ENCODE data around the gene CA5A. TPM values are rescaled to one million over a fixed set of nuclear protein-coding genes. Genes with fewer than 3 reads are reported as not detected.
"Not testable (repeated sequence)": the region's sequence is repeated elsewhere in the genome, so short reads cannot be mapped to it uniquely, and the experiment has no call there.

CA5A gene
- total and polyA plus RNA-seq, 2 of the 13 experiments (the other 11 are each of a cell fraction or from before 2014, with no cell fraction given): 66.8 to 106 TPM

GRCh38 chr16:87934752-87935425, 1.4 kb downstream of the CA5A start (continued):
- TF ChIP-seq ZNF788 (CRISPR knock-in tag; IDR thresholded peaks at IDR 0.05; ENCODE audit: borderline replicate concordance): 0 out of 2 replicates have a peak, but pooled peaks have one; percentile 40
- peak; percentile 74; the same call in 1 of the 2 replicates for TF ChIP-seq ZNF709 (CRISPR knock-in tag; IDR thresholded peaks at IDR 0.05)
- peak; percentile 38; the same call in 1 of the 2 replicates for TF ChIP-seq ZNF761 (CRISPR knock-in tag; conservative IDR thresholded peaks at IDR 0.05)
- peak; percentile 36; the same call in 1 of the 2 replicates for TF ChIP-seq TBX2 (CRISPR knock-in tag; IDR thresholded peaks at IDR 0.05; ENCODE audit: borderline replicate concordance)
- TF ChIP-seq SOX6 (IDR thresholded peaks at IDR 0.05): not testable (repeated sequence)
- TF ChIP-seq SOX6 (CRISPR knock-in tag; IDR thresholded peaks at IDR 0.05): 0 out of 2 replicates have a peak, but pooled peaks have one; percentile 7
- peak; percentile 30; the same call in 1 of the 2 replicates for TF ChIP-seq UBTF (CRISPR knock-in tag; IDR thresholded peaks at IDR 0.05)
- 0 out of 2 replicates have a peak, but pooled peaks have one; percentile 23 for TF ChIP-seq DPF2 (CRISPR knock-in tag; IDR thresholded peaks at IDR 0.05; ENCODE audit: borderline replicate concordance, low read depth)
- peak; percentile 52; the same call in 1 of the 2 replicates for TF ChIP-seq SIN3A (IDR thresholded peaks at IDR 0.05; ENCODE audit: borderline replicate concordance, low read depth, low read length)
- TF ChIP-seq, protein P1, sequence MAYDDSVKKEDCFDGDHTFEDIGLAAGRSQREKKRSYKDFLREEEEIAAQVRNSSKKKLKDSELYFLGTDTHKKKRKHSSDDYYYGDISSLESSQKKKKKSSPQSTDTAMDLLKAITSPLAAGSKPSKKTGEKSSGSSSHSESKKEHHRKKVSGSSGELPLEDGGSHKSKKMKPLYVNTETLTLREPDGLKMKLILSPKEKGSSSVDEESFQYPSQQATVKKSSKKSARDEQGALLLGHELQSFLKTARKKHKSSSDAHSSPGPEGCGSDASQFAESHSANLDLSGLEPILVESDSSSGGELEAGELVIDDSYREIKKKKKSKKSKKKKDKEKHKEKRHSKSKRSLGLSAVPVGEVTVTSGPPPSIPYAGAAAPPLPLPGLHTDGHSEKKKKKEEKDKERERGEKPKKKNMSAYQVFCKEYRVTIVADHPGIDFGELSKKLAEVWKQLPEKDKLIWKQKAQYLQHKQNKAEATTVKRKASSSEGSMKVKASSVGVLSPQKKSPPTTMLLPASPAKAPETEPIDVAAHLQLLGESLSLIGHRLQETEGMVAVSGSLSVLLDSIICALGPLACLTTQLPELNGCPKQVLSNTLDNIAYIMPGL (CRISPR knock-in tag; IDR thresholded peaks at IDR 0.05; ENCODE audit: borderline replicate concordance in 1 of 2, low read depth in 1 of 2): 0 out of 4 replicates have a peak, but pooled peaks of 1 of the 2 experiments have one; percentile 30
- peak; percentile 22; the same call in 1 of the 2 replicates for TF ChIP-seq THRA (CRISPR knock-in tag; IDR thresholded peaks at IDR 0.05; ENCODE audit: borderline replicate concordance)
- peak; percentile 32; the same call in 1 of the 2 replicates for TF ChIP-seq ZNF609 (CRISPR knock-in tag; IDR thresholded peaks at IDR 0.05; ENCODE audit: borderline replicate concordance)
- TF ChIP-seq, protein P2, sequence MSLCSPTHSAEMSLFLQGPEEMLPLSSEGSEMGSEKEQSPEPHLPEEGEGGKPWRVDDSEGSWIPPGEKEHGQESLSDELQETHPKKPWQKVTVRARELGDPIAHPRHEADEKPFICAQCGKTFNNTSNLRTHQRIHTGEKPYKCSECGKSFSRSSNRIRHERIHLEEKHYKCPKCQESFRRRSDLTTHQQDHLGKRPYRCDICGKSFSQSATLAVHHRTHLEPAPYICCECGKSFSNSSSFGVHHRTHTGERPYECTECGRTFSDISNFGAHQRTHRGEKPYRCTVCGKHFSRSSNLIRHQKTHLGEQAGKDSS (CRISPR knock-in tag; IDR thresholded peaks at IDR 0.05; ENCODE audit: borderline replicate concordance, low read depth): 0 out of 2 replicates have a peak, but pooled peaks have one; percentile 29
- TF ChIP-seq ZNF510 (CRISPR knock-in tag; IDR thresholded peaks at IDR 0.05; ENCODE audit: low read depth): 0 out of 2 replicates have a peak, but pooled peaks have one; percentile 71
- TF ChIP-seq ZSCAN31 (CRISPR knock-in tag; IDR thresholded peaks at IDR 0.05; ENCODE audit: low read depth): peak; percentile 27; the same call in 1 of the 2 replicates
